H1 (cell line): ENCODE measurements around the gene LBHD1. TPM values are rescaled to one million over a fixed set of nuclear protein-coding genes. Genes with fewer than 3 reads are reported as not detected.

Source experiments
- CHD2 ChIP-seq: IDR thresholded peaks from 2 replicates; pipeline ENCODE4 v1.6.1; 2012; ENCODE audit warnings: low read length, improper control_type of control experiment
- CTCF ChIP-seq, 3 experiments: IDR thresholded peaks; 1 replicate in 2 of 3; 2 replicates in 1 of 3; pipeline versions ENCODE4 v1.5.1 to v1.6.1; 2011; ENCODE audit warnings: low read length in 3 of 3, mild to moderate bottlenecking in 3 of 3, inconsistent platforms in 2 of 3, low read depth in 1 of 3, moderate library complexity in 1 of 3; ENCODE audit not compliant: insufficient read depth in 1 of 3; ENCODE audit errors: control extremely low read depth in 1 of 3
- FOSL1 ChIP-seq: IDR thresholded peaks from 2 replicates; pipeline ENCODE4 v1.6.1; 2011; ENCODE audit warnings: mild to moderate bottlenecking, low read depth, low read length, moderate library complexity; ENCODE audit not compliant: insufficient read depth
- JUND ChIP-seq: IDR thresholded peaks from 2 replicates; pipeline ENCODE4 v1.6.1; 2011; ENCODE audit warnings: mild to moderate bottlenecking, improper control_type of control experiment, low read length
- KDM1A ChIP-seq: fragments of 200-600, 300-600 bp; sonication (generic); IDR thresholded peaks from 2 replicates; pipeline ENCODE4 v1.7.1; 2016; ENCODE audit warnings: mild to moderate bottlenecking, low read length, borderline replicate concordance
- KDM4A ChIP-seq: IDR thresholded peaks from one replicate; pipeline ENCODE4 v1.7.1; 2012; ENCODE audit warnings: low read depth, mild to moderate bottlenecking, moderate library complexity, low read length, inconsistent platforms; ENCODE audit not compliant: severe bottlenecking
- KDM5A ChIP-seq: fragments of 200-600 bp; IDR thresholded peaks from 2 replicates; pipeline ENCODE4 v1.7.1; 2012; ENCODE audit warnings: mild to moderate bottlenecking, low read length, inconsistent platforms, mixed read lengths
- TBP ChIP-seq: IDR thresholded peaks from 2 replicates; pipeline ENCODE4 v1.6.1; 2011; ENCODE audit warnings: low read depth, low read length, improper control_type of control experiment
- YY1 ChIP-seq: IDR thresholded peaks from 2 replicates; pipeline ENCODE4 v1.6.1; 2011; ENCODE audit warnings: low read depth, mild to moderate bottlenecking, low read length
- polyA plus RNA-seq, 7 experiments: library from polyadenylated mRNA; depleted of rRNA in 3 of 7; stranded (reverse) in 5 of 7; unstranded in 2 of 7; fragments of >200 nt in 5 of 7; fragments of 200-250 nt in 2 of 7; gene quantifications; 1 replicate in 5 of 7; 2 replicates in 1 of 7; 4 replicates in 1 of 7; pipeline versions ENCODE4 v1.2.1 to v1.2.3, GENCODE V29; 2011 to 2013; ENCODE audit warnings: missing spikeins in 2 of 7, mixed read lengths in 2 of 7
- total RNA-seq: library from RNA; stranded (reverse); fragmentation: NEBNext Ultra II Directional; extraction: Animal tissue kit (Norgen Biotek cat#: 25700); gene quantifications from 2 replicates; pipeline ENCODE4 v1.2.1, GENCODE V29; 2021

Gene LBHD1
- total and polyA plus RNA-seq, 2 of the 8 experiments (the other 6 are each of a cell fraction or from before 2014, with no cell fraction given), result 2.3 to 5.2 TPM

GRCh38 chr11:62712276-62712812 is 40.3 kb upstream of the LBHD1 start (continued):
- no peak for TF ChIP-seq CTCF (IDR thresholded peaks at IDR 0.05; ENCODE audit: control extremely low read depth in 1 of 3, insufficient read depth in 1 of 3, low read depth in 1 of 3, low read length in 3 of 3)
- TF ChIP-seq YY1, result no peak
- TF ChIP-seq KDM4A, result no peak
- no peak for TF ChIP-seq CHD2
- no peak for TF ChIP-seq KDM5A
- TF ChIP-seq JUND, result no peak
- no peak for TF ChIP-seq FOSL1
- TF ChIP-seq KDM1A, result no peak
- no peak for TF ChIP-seq TBP
